GM12864 (cell line): Measurements from ENCODE around the gene NIPAL3.

Experiments used
- DNase-seq: peaks from one replicate; pipeline ENCODE4 v3.0.0-alpha.2; 2011; ENCODE audit warnings: low read depth
- H3K4me3 ChIP-seq: 2 replicates; pipeline ENCODE4 v1.5.1; 2011; ENCODE audit warnings: mild to moderate bottlenecking, low read depth, low read length, control low read depth
- TF ChIP-seq, protein P1 (sequence below): IDR thresholded peaks from 2 replicates; pipeline ENCODE4 v1.5.1; 2011; ENCODE audit warnings: low read depth, mild to moderate bottlenecking, moderate library complexity, low read length, control low read depth, inconsistent platforms; ENCODE audit errors: missing control alignments

Gene NIPAL3

DNA sequence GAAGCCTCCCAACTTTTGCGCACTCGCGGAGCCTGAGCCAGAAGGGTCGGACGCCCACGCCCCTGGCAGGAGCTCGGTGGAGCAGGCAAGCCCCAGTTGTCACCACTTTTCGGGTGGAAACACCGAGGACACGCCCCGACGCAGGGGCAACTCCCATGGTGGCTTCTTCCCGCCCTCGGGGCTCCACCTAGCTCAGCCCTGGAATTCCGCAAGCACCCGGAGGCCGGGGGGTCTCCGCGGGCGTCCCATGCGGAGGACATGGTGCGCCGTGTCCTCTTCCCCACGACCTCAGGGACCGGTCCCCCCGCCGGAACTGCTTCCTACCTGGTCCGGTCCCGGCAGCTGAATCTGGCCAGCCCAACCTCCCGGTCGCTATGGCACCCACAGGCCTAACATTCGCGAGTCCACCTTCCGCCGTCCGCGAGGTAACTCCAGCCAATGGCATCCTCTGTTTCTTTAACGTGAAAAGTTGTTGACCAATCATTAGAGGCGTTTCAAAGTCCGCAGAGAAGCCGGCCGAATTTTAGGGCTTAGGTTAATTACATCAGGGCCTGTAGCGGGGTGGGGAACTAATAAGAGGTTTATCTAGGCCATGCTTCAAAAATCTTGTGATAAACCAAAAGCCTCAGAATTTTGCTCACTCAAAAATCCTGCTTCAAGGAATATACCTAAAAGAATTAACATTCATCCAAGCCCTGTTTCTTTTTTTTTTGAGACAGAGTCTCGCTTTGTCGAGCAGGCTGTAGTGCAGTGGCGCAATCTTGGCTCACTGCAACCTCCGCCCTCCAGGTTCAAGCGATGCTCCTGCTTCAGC, 2.0 kb upstream of the NIPAL3 start, which contains the start of gene STPG1:
STPG1 (minus strand) TSS at position 433 of the 814 bp plus-strand sequence. CDS start 12,394 bp downstream, outside the sequence.
- peak; percentile 71 for DNase-seq
- H3K4me3 ChIP-seq: peak within 1 kb of the TSS; percentile 77
- TF ChIP-seq, protein P1, sequence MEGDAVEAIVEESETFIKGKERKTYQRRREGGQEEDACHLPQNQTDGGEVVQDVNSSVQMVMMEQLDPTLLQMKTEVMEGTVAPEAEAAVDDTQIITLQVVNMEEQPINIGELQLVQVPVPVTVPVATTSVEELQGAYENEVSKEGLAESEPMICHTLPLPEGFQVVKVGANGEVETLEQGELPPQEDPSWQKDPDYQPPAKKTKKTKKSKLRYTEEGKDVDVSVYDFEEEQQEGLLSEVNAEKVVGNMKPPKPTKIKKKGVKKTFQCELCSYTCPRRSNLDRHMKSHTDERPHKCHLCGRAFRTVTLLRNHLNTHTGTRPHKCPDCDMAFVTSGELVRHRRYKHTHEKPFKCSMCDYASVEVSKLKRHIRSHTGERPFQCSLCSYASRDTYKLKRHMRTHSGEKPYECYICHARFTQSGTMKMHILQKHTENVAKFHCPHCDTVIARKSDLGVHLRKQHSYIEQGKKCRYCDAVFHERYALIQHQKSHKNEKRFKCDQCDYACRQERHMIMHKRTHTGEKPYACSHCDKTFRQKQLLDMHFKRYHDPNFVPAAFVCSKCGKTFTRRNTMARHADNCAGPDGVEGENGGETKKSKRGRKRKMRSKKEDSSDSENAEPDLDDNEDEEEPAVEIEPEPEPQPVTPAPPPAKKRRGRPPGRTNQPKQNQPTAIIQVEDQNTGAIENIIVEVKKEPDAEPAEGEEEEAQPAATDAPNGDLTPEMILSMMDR: no peak

GRCh38 chr1:24414775-24415333, 748 bp upstream of the NIPAL3 start:
- H3K4me3 ChIP-seq: no peak overlapping the region
- TF ChIP-seq, protein P1: no peak
- DNase-seq: no peak

DNA sequence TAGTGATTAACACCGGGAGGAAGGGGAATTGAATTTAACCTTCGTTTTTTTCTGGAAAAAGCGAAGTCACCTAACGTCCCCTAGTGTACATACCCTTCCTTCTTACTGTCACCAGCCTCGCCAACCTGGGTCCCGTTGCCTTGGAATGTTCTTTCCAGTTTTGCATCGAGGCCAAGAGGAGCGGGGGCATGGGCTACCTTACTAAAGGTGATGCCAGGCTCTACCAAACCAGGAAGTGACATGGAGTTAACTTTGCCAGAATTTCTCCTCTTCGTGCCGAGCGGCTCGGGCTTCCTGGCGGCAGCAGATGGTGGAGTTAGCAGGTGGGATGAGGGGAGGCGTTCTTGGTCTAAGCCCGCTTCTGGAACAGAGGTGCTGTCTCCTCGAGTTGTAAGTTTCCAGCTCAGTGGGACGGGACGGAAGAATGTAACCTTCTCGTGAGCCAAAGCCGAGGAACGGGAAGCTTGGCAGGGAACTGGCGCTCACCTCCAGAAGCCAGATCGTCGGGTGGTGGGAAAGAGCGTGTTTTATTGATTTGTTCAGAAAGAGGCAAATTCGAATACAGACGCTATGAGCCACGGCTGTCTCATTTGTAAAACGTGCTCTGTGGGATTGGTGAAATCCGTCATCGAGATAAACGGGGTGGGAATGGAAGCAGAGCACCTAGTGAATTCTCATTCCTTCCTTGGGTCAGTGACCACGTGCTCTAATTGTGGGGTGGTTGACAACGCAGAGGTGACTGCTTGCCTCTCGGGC, 486 bp downstream of the NIPAL3 start:
- no peak for DNase-seq
- peak overlapping the region; percentile 96 for H3K4me3 ChIP-seq
- TF ChIP-seq, protein P1: no peak

DNA sequence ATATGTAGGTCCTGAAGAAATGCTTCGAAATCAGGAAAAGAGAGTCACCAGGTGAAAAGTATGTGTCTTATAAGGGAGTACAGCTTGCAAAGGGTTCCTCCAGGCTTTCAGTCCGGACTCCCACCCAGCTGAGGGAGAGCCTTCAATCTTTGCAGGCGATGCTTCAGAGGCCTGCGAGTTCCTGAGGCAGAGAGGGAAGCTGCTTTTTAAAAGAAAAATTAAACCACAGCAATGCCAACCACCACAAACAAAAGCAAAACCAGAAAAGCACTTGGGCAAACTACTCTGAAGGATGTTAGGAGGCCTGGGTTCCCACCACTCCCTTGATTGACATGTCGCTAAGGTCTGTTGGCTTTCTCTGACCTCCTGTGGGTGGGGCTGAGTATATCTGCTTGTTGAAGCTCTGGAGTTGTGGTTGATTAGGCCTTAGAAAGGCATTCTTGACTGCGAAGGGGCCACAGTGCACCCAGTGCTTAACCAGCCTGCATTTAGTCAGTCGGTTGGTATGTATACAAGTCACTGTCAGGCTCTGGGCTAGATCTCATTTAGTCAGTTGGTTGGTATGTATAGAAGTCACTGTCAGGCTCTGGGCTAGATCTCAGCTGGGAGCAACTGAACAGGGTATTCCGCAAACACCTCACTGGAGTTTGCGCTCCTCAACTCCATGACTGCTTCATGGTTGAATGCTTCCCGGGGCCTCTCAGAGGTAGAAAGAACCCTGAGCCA, 1.2 kb downstream of the NIPAL3 start:
- peak overlapping the region; percentile 96 for H3K4me3 ChIP-seq
- TF ChIP-seq, protein P1: no peak
- DNase-seq: peak; percentile 49

DNA sequence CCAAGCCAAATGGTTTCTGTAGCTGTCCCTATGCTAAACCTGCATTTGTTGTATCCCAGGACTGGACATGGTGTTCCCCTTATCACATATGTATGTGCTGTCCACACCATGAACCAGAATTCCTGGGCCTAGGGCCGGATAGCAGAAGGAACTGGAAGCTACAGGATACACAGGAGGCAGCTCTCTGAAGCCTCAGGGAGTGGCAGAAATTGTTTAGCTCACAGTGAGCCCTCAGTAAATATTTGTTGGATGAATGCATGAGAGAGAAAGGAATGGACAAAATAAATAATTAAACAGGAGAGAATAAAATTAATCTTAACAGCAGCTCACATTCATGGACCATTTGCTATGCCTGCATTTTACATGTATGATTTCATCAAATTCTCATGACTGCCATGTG, 2.1 kb downstream of the NIPAL3 start:
- no peak for DNase-seq
- no peak overlapping the region for H3K4me3 ChIP-seq
- TF ChIP-seq, protein P1: no peak

GRCh38 chr1:24418898-24419628, 3.5 kb downstream of the NIPAL3 start:
- H3K4me3 ChIP-seq: no peak overlapping the region
- TF ChIP-seq, protein P1: no peak
- no peak for DNase-seq
